Endothelial cell of umbilical vein (primary cell): ENCODE measurements around the gene ITSN1. TPM values are rescaled to one million over a fixed set of nuclear protein-coding genes. Genes with fewer than 3 reads are reported as not detected.

ENCODE experiments used
- BruUV-seq: library from RNA; stranded (reverse); fragments of 400-500 nt; replicated peaks from 2 replicates; lab custom pipeline; 2021; lab: Mats Ljungman, UMichigan
- CTCF ChIA-PET: fragments of 300-600, 350-600 bp; sonication (Branson Sonifier 250); formaldehyde crosslinking; loops from one replicate; lab custom pipeline; 2021; ENCODE audit warnings: antibody characterized with exemption, inconsistent platforms; lab: Charles Lee
- POLR2A ChIA-PET: fragments of 300-600, 350-600 bp; sonication (Branson Sonifier 250); formaldehyde crosslinking; loops from one replicate; lab custom pipeline; 2021; ENCODE audit warnings: antibody characterized with exemption, inconsistent platforms; lab: Charles Lee
- DNase-seq: peaks from one replicate; pipeline ENCODE4 v3.0.0-alpha.2; 2011; ENCODE audit warnings: low read depth, low spot score
- FAIRE-seq: peaks from 2 replicates; lab custom pipeline; 2011; peaks lifted over from hg19 to GRCh38; lab: Jason Lieb, UNC
- H2AFZ ChIP-seq: 2 replicates; pipeline ENCODE4 v1.6.0; 2012; ENCODE audit warnings: low read depth, low read length, control low read depth, inconsistent platforms
- H3K27ac ChIP-seq: 2 replicates; pipeline ENCODE4 v1.5.1; 2011; ENCODE audit warnings: low read depth, mild to moderate bottlenecking, control low read depth, low read length, moderate library complexity; ENCODE audit not compliant: insufficient read depth
- H3K27me3 ChIP-seq, 2 experiments: 2 replicates each; pipeline versions ENCODE4 v1.6.0 to v1.6.1; 2011; ENCODE audit warnings: low read length in 2 of 2, mixed read lengths in 1 of 2; ENCODE audit not compliant: control insufficient read depth in 2 of 2, insufficient read depth in 2 of 2
- H3K36me3 ChIP-seq, 2 experiments: 2 replicates in 1 of 2; 3 replicates in 1 of 2; pipeline ENCODE4 v1.5.1; 2011; ENCODE audit warnings: low read length in 2 of 2, mild to moderate bottlenecking in 1 of 2, moderate library complexity in 1 of 2; ENCODE audit not compliant: control insufficient read depth in 2 of 2, insufficient read depth in 2 of 2; ENCODE audit errors: extremely low read depth in 1 of 2
- H3K4me1 ChIP-seq: 3 replicates; pipeline ENCODE4 v1.5.1; 2011; ENCODE audit warnings: mild to moderate bottlenecking, low read length; ENCODE audit not compliant: control insufficient read depth, insufficient read depth; ENCODE audit errors: extremely low read depth
- H3K4me2 ChIP-seq: 2 replicates; pipeline ENCODE4 v1.6.1; 2011; ENCODE audit warnings: low read length, control low read depth, mixed read lengths; ENCODE audit not compliant: insufficient read depth
- H3K4me3 ChIP-seq, 3 experiments: fragments of 200-600 bp in 1 of 3; sonication (generic), shearing (Covaris generic) in 1 of 3; replicated peaks in 1 of 3; 2 replicates each; pipeline ENCODE4 v1.5.1; 2011 to 2016; ENCODE audit warnings: control low read depth in 3 of 3, low read length in 3 of 3, mild to moderate bottlenecking in 2 of 3, inconsistent platforms in 1 of 3, low read depth in 1 of 3, moderate library complexity in 1 of 3; ENCODE audit not compliant: insufficient read depth in 1 of 3
- H3K79me2 ChIP-seq: 2 replicates; pipeline ENCODE4 v1.6.0; 2012; ENCODE audit warnings: low read length, inconsistent platforms; ENCODE audit not compliant: control insufficient read depth, insufficient read depth
- H3K9ac ChIP-seq: replicated peaks from 2 replicates; pipeline ENCODE3; 2011; ENCODE audit warnings: low read length, control low read depth; ENCODE audit not compliant: insufficient read depth; ENCODE audit errors: extremely low read depth
- H3K9me1 ChIP-seq: replicated peaks from 3 replicates; pipeline ENCODE4 v1.6.0; 2011; ENCODE audit warnings: mild to moderate bottlenecking, low read length; ENCODE audit not compliant: control insufficient read depth, insufficient read depth; ENCODE audit errors: extremely low read depth
- H3K9me3 ChIP-seq: replicated peaks from 2 replicates; pipeline ENCODE4 v1.5.1; 2012; ENCODE audit warnings: low read length, inconsistent platforms; ENCODE audit not compliant: control insufficient read depth, insufficient read depth
- H4K20me1 ChIP-seq: replicated peaks from 2 replicates; pipeline ENCODE3; 2011; ENCODE audit warnings: mild to moderate bottlenecking, low read length; ENCODE audit not compliant: control insufficient read depth, insufficient read depth; ENCODE audit errors: extremely low read depth
- EZH2 ChIP-seq: IDR thresholded peaks from 2 replicates; pipeline ENCODE4 v1.6.1; 2012; ENCODE audit warnings: borderline replicate concordance, low read depth, mild to moderate bottlenecking, moderate library complexity, low read length, inconsistent platforms; ENCODE audit not compliant: severe bottlenecking
- FOS ChIP-seq: IDR thresholded peaks from 2 replicates; pipeline ENCODE4 v1.6.1; 2011; ENCODE audit warnings: mild to moderate bottlenecking, low read length, moderate library complexity, borderline replicate concordance; ENCODE audit not compliant: insufficient read depth
- GATA2 ChIP-seq: IDR thresholded peaks from 2 replicates; pipeline ENCODE4 v1.7.0; 2011; ENCODE audit warnings: low read depth, mild to moderate bottlenecking, moderate library complexity, mixed read lengths, low read length; ENCODE audit not compliant: insufficient read length, insufficient read depth
- JUN ChIP-seq: IDR thresholded peaks from 2 replicates; pipeline ENCODE4 v1.6.1; 2011; ENCODE audit warnings: borderline replicate concordance, low read depth; ENCODE audit not compliant: insufficient read length, insufficient read depth
- MYC ChIP-seq: IDR thresholded peaks from one replicate; pipeline ENCODE4 v1.6.1; 2011; ENCODE audit warnings: mild to moderate bottlenecking, low read depth, low read length
- POLR2A ChIP-seq: IDR thresholded peaks from 2 replicates; pipeline ENCODE4 v1.6.1; 2012; ENCODE audit warnings: low read depth, mild to moderate bottlenecking, control low read depth, low read length
- POLR2AphosphoS5 ChIP-seq: IDR thresholded peaks from 2 replicates; pipeline ENCODE4 v1.6.1; 2012; ENCODE audit warnings: low read depth, mild to moderate bottlenecking, control low read depth, low read length, moderate library complexity; ENCODE audit not compliant: insufficient read depth
- dilution Hi-C: fragments of 300-500 bp; cut with MboI; formaldehyde crosslinking; loops from one replicate; pipeline ENCODE4 v1.15.0; 2019; ENCODE audit warnings: low sequenced_read_pairs; ENCODE audit not compliant: extremely low pct_ligation_motif_present
- intact Hi-C: fragments of 100-400 bp; cut with micrococcal nuclease; formaldehyde crosslinking; loops from one replicate; pipeline ENCODE4 v1.10.0; 2022
- polyA plus RNA-seq, 4 experiments: library from polyadenylated mRNA; depleted of rRNA in 3 of 4; stranded (reverse) in 3 of 4; unstranded in 1 of 4; fragments of >200 nt; gene quantifications; 2 replicates each; pipeline versions ENCODE4 v1.2.1 to v1.2.3, GENCODE V29; 2011 to 2012; ENCODE audit warnings: missing spikeins in 1 of 4
- total RNA-seq: library from RNA; stranded (reverse); gene quantifications from 2 replicates; pipeline ENCODE4 v1.2.3, GENCODE V29; 2021
- TF ChIP-seq, protein P1 (sequence below): IDR thresholded peaks from 2 replicates; pipeline ENCODE4 v1.6.1; 2011; ENCODE audit not compliant: insufficient read depth, insufficient read length
- TF ChIP-seq, protein P2 (sequence below), 2 donors: IDR thresholded peaks; 1 replicate in 1 of 2; 2 replicates in 1 of 2; pipeline ENCODE4 v1.5.1; 2011; ENCODE audit warnings: low read length in 2 of 2, mild to moderate bottlenecking in 2 of 2, moderate library complexity in 2 of 2, control low read depth in 1 of 2, inconsistent platforms in 1 of 2, low read depth in 1 of 2; ENCODE audit not compliant: insufficient read depth in 1 of 2; ENCODE audit errors: extremely low read depth in 1 of 2

The ITSN1 gene
- total and polyA plus RNA-seq, 2 donors (not counting 3 experiments of a cell fraction or from before 2014, with no cell fraction given), result 72.2 to 86.8 TPM

DNA sequence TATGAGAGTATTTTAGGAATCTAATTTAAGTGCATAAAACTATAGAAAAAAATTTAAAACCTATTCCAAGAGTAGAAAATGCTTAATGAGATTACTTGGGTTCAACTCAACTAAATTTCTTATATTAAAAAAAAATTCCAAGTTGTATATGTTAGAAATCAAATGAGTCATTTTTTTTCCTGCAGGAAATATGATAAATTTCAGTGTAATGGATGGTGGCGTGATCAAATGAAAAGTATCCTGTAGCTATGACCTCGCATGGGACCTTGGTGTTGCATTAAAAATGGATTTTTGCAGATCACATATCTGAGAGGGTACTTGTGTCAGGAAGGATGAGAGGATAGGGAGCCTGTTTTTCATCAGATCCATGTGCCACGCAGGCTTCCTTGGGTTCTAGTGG is 255.4 kb downstream of the ITSN1 start:
- ChIA-PET CTCF (interaction anchor here (0.6 to 1.5 kb wide), 2 partner anchors 11 to 292 kb away, joined by 3 to 8 read pairs; no protein-coding TSS in a partner anchor), POLR2A (no interaction called here)
- intact Hi-C loops (loop anchor here (5.0 kb wide), 1 partner anchor 310 kb away; the partner anchor contains the start of gene DONSON), dilution Hi-C loops (no loop called here)
- Histone ChIP-seq H3K79me2 (no peaks in the 10 kb centered on the region), H3K27ac (peak overlapping the region; percentile 52), H3K27me3 (no peaks in the 10 kb centered on the region), H2AFZ (peak overlapping the region; percentile 50), H3K9ac (no peak overlapping the region), H3K9me1 (no peaks in the 10 kb centered on the region), H3K4me3 (no peak overlapping the region), H3K36me3 (peaks cover 0 to 4% of the 10 kb centered on the region in 2 experiments), H3K4me2 (peak overlapping the region; percentile 43), H3K4me1 (peaks cover 30% of the 10 kb centered on the region), H3K9me3 (no peaks in the 10 kb centered on the region), H4K20me1 (no peaks in the 10 kb centered on the region)
- BruUV-seq, result no TSS peak
- peak; percentile 20 for TF ChIP-seq JUN
- TF ChIP-seq, protein P1, sequence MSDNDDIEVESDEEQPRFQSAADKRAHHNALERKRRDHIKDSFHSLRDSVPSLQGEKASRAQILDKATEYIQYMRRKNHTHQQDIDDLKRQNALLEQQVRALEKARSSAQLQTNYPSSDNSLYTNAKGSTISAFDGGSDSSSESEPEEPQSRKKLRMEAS, result no peak
- no peak for TF ChIP-seq MYC
- no peak for TF ChIP-seq EZH2
- TF ChIP-seq, protein P2, sequence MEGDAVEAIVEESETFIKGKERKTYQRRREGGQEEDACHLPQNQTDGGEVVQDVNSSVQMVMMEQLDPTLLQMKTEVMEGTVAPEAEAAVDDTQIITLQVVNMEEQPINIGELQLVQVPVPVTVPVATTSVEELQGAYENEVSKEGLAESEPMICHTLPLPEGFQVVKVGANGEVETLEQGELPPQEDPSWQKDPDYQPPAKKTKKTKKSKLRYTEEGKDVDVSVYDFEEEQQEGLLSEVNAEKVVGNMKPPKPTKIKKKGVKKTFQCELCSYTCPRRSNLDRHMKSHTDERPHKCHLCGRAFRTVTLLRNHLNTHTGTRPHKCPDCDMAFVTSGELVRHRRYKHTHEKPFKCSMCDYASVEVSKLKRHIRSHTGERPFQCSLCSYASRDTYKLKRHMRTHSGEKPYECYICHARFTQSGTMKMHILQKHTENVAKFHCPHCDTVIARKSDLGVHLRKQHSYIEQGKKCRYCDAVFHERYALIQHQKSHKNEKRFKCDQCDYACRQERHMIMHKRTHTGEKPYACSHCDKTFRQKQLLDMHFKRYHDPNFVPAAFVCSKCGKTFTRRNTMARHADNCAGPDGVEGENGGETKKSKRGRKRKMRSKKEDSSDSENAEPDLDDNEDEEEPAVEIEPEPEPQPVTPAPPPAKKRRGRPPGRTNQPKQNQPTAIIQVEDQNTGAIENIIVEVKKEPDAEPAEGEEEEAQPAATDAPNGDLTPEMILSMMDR (IDR thresholded peaks at IDR 0.05; ENCODE audit: extremely low read depth in 1 of 2, insufficient read depth in 1 of 2, low read depth in 1 of 2, low read length in 2 of 2), result no peak
- no peak for TF ChIP-seq POLR2A
- TF ChIP-seq POLR2AphosphoS5, result no peak
- TF ChIP-seq GATA2, result no peak
- peak; percentile 78 for TF ChIP-seq FOS
- peak; percentile 70 for FAIRE-seq
- peak; percentile 57 for DNase-seq
